Inferior parietal cortex (tissue), 1 donor: ENCODE data around the gene MYO5C.

Source experiments
- DNase-seq: peaks from one replicate; pipeline ENCODE4 v3.0.0-alpha.2; 2016; ENCODE audit errors: extremely low spot score

The MYO5C gene

GRCh38 chr15:52208306-52208946 lies 87.2 kb downstream of the MYO5C start:
- DNase-seq: peak; percentile 43

GRCh38 chr15:52207191-52207590 lies 88.4 kb downstream of the MYO5C start:
- no peak for DNase-seq

DNA sequence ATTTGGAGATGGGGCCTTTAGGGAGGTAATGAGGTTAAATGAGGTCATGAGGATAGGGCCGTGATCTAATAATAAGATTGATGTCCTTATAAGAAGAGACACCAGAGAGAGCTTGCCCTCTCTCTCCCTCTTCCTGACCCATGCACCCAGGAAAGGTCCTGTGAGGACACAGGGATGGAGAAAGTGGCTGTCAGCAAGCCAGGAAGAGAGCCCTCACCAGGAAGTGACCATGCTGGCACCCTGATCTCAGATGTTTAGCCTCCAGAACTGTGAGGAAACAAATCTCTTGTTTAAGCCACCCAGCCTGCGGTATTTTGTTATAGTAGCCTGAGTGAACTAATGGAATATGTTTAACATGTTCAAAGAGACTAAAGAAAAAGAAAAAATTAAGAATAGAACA lies 89.2 kb downstream of the MYO5C start:
- no peak for DNase-seq

DNA sequence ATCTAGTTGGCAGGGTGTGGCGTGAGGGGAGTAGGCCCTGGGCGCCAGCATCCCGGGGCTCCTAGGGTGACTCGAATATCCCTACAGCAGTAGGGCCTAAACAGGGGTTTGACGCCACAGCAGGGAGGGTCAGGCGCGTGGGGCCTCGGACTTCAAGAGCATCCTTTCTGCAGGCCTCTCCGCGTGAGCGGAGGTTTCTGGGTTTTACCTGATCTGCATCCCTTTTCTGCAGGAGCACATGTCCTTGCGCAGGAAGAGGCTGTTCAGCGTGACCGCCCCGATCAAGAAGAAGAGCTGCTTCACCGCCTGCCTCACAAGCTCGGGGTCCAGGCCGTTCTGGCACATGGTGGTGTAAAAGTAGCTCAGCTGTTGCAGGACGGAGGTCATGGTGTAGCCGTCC lies 90.9 kb downstream of the MYO5C start:
- DNase-seq: no peak

GRCh38 chr15:52200831-52201365 lies 94.7 kb downstream of the MYO5C start:
- DNase-seq: no peak

- no peak for DNase-seq
Measured at GRCh38 chr15:52199271-52199670, 96.3 kb downstream of the MYO5C start.

DNA sequence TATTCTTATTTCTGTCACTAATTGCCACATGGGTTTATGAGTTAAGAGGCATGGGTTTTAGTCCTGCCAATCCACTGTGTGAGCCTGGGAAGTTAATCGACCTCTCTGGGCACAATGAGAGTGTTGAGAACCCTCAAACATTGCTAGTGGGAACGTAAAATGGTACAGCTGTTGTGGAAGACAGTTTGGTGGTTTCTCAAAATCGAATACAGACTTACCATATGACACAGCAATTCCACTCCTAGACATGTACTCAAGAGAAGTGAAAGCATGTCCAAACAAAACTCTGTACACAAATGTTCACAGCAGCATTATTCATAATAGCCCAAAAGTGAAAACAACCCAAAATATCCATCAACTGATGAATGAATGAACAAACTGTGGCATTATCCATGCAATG lies 98.7 kb downstream of the MYO5C start:
- no peak for DNase-seq

- no peak for DNase-seq
Measured at GRCh38 chr15:52193791-52194190, 101.8 kb downstream of the MYO5C start.

DNA sequence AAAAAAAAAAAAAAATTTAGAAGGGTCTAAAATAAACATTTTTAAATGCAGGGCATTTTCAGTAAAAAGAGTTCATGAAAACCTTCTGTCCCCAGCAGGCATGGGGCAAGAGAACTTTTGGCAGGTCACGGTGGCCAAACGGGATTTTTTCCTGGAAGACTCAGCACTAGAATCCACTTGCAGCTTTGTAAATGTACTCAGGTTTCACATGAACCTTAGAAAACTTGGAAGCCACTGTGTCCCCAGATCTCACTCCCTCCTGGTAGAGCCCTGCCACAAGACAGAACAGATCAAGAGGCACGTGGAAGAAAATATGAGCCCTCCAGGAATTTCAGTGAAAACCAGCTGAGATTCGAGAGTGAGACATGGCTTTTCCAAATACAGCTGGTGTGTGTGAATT lies 102.3 kb downstream of the MYO5C start:
- DNase-seq: no peak

DNA sequence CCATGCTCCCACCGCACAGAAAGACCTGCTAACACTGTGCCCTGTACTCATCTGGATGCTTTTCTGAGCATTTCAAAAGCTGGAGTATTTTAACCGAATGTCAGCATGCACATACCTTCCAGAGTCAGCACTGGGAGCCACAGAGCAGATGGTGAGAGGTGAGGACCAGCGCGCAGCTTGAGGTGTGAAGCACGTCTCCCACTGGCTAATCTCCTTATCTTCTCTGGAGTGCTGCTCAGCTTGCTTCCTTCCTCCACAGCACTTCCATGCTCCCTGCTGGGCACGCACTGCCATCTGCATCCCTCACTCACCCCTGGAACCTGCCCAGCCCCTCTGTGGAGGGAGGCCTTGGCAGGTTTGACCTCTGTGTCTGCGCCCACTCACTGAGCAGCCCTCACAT lies 104.4 kb downstream of the MYO5C start, which contains the start of gene GNB5:
Gene GNB5 (minus strand): TSS at position 186 of the 400 bp plus-strand sequence. CDS start 6,716 bp downstream, outside the sequence.
- DNase-seq: no peak

- no peak for DNase-seq
Measured at GRCh38 chr15:52186651-52187486, 108.7 kb downstream of the MYO5C start.

DNA sequence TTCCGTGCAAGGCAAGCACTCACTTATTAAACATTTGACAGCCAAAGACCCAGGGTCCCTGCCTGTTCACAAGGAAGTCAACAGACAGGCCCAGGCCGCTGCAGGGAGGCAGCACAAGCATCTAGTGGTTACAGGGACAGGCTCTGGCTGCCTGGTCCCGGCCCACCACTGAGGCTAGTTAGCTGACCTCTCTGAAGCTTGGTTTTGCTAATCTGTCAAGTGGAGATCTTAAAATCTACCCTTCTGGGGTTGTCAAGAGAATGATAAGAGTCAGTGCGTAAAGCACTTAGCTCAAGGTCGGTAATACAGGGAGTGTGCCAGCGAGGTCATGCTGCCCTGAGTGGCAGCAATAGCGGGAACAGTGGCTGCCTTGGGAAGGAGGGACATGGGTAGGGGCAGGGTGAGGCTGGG lies 110.4 kb downstream of the MYO5C start:
- no peak for DNase-seq

DNA sequence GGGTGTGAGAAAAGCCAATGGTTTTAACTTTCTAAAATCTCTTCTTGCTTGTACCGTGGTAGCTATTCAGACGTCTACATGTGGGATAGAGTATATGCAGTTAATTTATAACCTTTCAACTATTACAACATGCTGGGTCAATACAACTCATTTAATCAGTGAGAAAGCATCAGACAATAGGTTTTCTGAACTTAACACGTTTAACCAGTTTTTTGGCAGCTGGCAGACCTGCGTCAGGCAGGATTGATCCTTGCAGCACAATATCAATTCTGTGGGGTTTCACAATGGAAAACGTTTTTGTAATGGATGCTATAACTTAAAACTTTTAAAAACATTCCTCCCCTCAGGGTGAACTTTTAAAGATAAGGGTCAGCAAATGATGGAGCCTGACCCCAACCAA lies 110.9 kb downstream of the MYO5C start:
- no peak for DNase-seq

- DNase-seq: peak; percentile 58
Measured at GRCh38 chr15:52183562-52184173, 111.9 kb downstream of the MYO5C start.

DNA sequence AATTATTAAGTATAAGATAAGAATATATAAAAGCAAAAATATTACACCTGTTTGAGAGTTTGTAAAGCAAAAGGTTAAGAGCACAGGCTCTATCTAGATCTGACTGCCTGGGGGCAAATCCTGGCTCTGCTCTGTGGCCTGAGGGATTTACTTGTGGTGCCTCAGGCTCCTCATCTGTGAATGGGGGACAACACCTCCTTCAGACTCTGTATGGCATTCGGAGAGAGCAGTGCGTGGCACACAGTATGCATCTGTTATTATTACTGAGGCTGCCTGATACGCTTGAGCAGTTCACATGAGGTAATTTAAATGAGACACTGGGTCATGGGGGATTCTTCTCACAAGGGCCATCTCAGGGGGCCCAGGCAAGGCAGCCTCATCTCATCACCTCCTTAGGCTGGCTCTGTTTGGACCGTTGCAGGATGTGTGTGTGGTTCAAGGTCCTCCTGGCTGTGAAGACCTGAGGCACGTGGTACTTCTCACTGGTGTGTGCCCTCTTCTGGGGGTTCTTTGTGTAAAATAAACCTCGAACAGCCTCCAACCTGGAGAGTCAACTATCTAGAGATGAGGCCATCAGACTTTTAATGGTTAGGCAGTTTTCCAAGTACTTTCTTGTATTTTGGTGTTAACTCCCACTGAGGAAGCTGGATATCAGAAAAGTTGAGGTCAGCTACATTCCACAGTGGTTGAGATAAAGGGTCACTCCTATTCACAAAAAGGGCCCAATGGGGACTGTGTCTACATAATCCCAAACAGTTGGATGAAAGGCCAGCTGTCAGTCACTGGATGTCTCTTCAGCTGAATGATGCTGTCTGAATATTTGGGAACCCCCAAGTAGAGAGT lies 113.4 kb downstream of the MYO5C start:
- no peak for DNase-seq

DNA sequence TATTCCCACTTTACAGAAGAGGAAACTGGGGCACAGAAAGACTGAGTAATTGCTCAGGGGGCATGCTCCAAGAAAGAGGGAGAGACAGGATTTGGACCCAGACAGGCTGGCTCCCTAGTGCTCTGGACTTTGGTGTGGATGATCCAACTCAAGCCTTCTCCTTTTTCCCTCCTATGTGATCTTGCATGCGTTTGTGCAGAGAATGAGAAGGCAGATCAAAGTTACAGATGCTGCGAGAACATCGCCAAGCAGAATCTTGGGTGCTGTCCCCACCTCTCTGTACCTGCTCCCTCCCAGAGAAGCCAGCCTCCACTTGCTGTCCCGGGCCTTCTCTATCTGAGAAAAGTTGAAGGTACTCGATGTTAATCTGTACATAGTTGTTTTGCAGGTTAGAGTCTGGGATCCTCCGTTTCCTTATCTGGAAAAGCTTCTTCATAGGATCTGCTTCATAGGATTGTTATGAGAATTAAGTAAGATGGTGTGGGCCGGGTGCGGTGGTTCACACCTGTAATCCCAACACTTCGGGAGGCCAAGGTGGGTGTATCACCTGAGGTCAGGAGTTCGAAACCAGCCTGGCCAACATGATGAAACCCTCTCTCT lies 114.7 kb downstream of the MYO5C start:
- no peak for DNase-seq

DNA sequence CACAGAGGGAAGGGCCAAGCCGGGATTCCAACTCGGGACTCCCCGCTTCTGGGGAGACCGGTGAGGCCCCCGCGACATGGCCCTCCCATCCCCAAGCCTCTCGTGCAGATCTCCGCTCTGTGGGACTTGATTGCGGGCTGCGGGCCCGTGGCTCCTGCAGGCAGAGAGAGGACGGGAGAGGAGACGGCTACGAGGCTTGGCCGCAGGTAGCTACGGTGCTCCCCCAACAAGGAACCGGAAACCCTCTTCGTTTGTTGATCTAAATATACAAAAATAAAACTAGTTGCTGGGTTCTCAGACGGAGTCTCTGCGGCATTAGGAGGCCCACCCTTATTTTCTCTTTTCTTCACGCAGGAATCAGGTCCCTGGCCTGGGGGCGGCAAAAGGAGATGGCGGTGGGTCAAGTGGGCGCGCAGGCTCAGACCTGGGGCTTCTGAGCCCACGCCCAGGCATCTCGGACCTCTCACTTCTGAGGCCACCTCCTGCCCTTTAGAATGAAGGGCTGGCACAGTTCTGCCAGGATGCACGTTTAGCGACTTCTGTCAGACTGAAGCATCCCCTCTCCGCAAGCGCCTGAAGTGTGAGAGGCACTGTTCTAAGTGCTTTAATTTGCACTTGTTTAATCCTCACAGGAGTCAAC lies 115.3 kb downstream of the MYO5C start:
- no peak for DNase-seq

DNA sequence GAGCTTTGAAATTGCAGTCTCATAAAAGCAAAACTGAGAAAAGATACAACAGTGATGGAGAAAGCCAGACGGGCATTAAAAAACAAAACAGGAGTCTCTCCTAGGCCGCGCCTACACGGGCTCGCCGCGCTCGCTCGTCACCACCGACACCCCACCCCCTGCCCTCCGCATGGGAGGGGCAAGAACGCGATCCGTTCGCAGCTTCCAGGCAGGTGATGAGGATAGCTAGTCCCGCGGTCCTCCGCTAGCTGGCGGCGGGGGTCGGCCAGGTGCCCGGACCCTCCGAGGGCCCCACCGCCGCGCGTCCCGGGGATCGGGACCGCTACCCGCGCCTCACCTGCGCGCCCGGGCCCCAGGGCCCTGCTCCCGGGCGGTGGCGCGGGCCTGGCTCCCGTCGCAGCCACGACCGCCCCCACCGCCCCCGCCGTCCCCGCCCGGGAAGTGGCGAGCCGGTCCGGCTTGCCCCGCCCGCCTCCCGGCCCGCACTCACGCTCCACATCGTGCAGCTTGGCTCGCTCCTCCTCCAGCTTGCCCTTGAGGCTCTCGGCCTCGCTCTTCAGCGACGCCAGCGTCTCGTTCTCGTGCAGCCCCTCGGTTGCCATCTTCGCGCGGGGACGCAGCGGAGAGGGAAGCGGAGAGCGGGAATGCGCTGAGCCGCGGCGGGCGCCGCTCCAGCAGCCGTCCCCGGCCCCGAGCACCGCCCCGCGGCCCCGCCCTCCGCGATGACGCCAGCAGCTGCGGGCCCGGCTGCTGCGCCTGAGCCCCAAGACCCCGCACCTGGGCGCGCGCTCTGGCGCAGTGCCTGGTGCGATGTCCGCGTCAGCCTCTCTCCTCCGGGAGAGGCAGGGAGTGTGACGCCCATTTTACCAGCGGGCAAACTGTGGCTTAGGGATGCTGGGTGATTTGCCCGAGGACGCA lies 116.1 kb downstream of the MYO5C start:
- peak; percentile 67 for DNase-seq

DNA sequence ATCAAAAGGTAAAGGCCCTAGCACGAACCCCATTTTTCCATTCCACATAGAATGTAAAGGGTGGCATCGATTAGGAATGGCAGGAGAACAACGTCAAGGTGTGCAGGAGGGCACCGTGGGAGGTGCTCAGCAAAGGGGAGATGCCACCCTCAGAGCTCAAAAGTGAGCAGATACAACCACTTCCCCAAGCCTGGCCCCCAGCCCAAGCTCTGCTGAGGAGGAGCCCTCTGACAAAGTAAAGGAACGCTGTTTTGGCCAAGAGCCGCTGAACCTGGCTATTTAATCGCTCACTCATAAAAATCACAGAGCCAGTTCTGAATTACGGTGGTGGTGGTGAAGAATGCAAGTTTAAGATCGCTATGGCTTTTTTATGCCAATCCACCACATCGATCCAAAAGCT lies 116.8 kb downstream of the MYO5C start:
- DNase-seq: no peak

DNA sequence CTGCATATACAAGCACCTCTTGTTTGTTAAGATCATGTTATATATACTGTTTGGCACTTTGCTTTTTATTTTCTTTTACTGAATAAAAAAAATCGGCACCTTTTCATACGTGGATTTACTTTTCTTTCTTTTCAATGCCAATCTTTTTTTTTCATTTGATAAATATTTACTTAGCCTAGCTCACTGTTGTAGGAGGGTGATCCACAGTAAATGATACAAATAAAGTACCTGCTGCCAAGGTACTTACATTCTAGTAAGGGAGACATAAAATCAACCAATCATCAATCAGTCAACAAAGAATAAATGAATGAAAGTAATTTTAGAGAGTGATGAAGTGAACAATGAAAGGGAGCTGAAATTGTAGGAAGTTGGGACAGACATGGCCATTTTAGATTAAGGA lies 122.7 kb downstream of the MYO5C start:
- DNase-seq: no peak
